HepG2 (cell line): Measurements from ENCODE around the gene DGCR6L. TPM values are rescaled to one million over a fixed set of nuclear protein-coding genes. Genes with fewer than 3 reads are reported as not detected.
"Not testable (repeated sequence)": the region's sequence is repeated elsewhere in the genome, so short reads cannot be mapped to it uniquely, and the experiment has no call there.

Experiments used
- ATAC-seq: fragments of 200-7000 bp; cut with Tn5 transposase; 3 replicates; pipeline ENCODE4 v1.9.1; 2020; ENCODE audit warnings: mild to moderate bottlenecking, moderate library complexity
- BruUV-seq: library from RNA; stranded (reverse); fragments of 400-500 nt; replicated peaks from 2 replicates; lab custom pipeline; 2021; lab: Mats Ljungman, UMichigan
- CTCF ChIA-PET: fragments of 300-600 bp; formaldehyde crosslinking; extraction: SDS; loops from one replicate; lab custom pipeline; 2021; ENCODE audit warnings: low total read pairs, inconsistent platforms, low intra/inter-chr PET ratio; lab: Yijun Ruan, JAX
- POLR2A ChIA-PET: fragments of 350-600 bp; sonication (Branson Sonifier 250); formaldehyde crosslinking; loops from one replicate; lab custom pipeline; 2020; ENCODE audit warnings: antibody characterized with exemption, inconsistent platforms; lab: Yijun Ruan, JAX
- DNase-seq: peaks from one replicate; pipeline ENCODE4 v3.0.0-alpha.2; 2015; ENCODE audit warnings: low spot score
- FAIRE-seq: peaks from 3 replicates; lab custom pipeline; 2011; peaks lifted over from hg19 to GRCh38; lab: Jason Lieb, UNC
- H2AFZ ChIP-seq: one replicate; pipeline ENCODE4 v1.6.1; 2011; ENCODE audit warnings: low read length, inconsistent platforms
- H3K27ac ChIP-seq: fragments of 300-600 bp; 3 replicates; pipeline ENCODE4 v1.8.0; 2011; ENCODE audit warnings: mixed run types, mild to moderate bottlenecking, mixed read lengths, low read length, inconsistent platforms; ENCODE audit not compliant: insufficient read depth; ENCODE audit errors: extremely low read length
- H3K27me3 ChIP-seq, 2 experiments: fragments of 200-600 bp in 1 of 2; 2 replicates in 1 of 2; 3 replicates in 1 of 2; pipeline versions ENCODE4 v1.6.0 to v1.8.0; 2011; ENCODE audit warnings: low read length in 2 of 2, mild to moderate bottlenecking in 2 of 2, moderate library complexity in 2 of 2, inconsistent platforms in 1 of 2; ENCODE audit not compliant: insufficient read depth in 2 of 2, control insufficient read depth in 1 of 2
- H3K36me3 ChIP-seq, 2 experiments: fragments of 200-600 bp in 1 of 2; replicated peaks in 1 of 2; 2 replicates in 1 of 2; 3 replicates in 1 of 2; pipeline versions ENCODE4 v1.5.1 to v1.8.0; 2011; ENCODE audit warnings: low read length in 2 of 2, inconsistent platforms in 1 of 2; ENCODE audit not compliant: insufficient read depth in 2 of 2, control insufficient read depth in 1 of 2
- H3K4me1 ChIP-seq: 2 replicates; pipeline ENCODE4 v1.5.1; 2012; ENCODE audit warnings: low read length, inconsistent platforms; ENCODE audit not compliant: insufficient read depth
- H3K4me2 ChIP-seq: 2 replicates; pipeline ENCODE4 v1.6.0; 2011; ENCODE audit warnings: low read depth, low read length, inconsistent platforms
- H3K4me3 ChIP-seq, 3 experiments: fragments of 200-600 bp in 1 of 3; sonication (generic), shearing (Covaris generic) in 1 of 3; replicated peaks in 1 of 3; 2 replicates each; pipeline ENCODE4 v1.5.1; 2011 to 2016; ENCODE audit warnings: low read length in 3 of 3, inconsistent platforms in 2 of 3, low read depth in 2 of 3, mild to moderate bottlenecking in 2 of 3, control low read depth in 1 of 3, mixed read lengths in 1 of 3; ENCODE audit not compliant: insufficient read depth in 1 of 3
- H3K79me2 ChIP-seq: one replicate; pipeline ENCODE4 v1.6.1; 2011; ENCODE audit warnings: low read length, inconsistent platforms; ENCODE audit not compliant: insufficient read depth
- H3K9ac ChIP-seq: 2 replicates; pipeline ENCODE4 v1.6.0; 2011; ENCODE audit warnings: mild to moderate bottlenecking, low read depth, low read length, inconsistent platforms; ENCODE audit not compliant: insufficient read depth
- H3K9me3 ChIP-seq: 2 replicates; pipeline ENCODE4 v1.5.1; 2012; ENCODE audit warnings: mild to moderate bottlenecking, low read length
- H4K20me1 ChIP-seq: 2 replicates; pipeline ENCODE4 v1.6.0; 2011; ENCODE audit warnings: inconsistent platforms, mild to moderate bottlenecking, low read length, moderate library complexity; ENCODE audit not compliant: insufficient read depth
- CEBPB ChIP-seq: IDR thresholded peaks from 2 replicates; pipeline ENCODE4 v1.6.1; 2011; ENCODE audit warnings: low read depth, low read length, improper control_type of control experiment, borderline replicate concordance
- WGBS: methylation state at CpG from one replicate; pipeline ENCODE4 v1.1.6; 2017; ENCODE audit warnings: low lambda C conversion rate; 5-methylcytosine and 5-hydroxymethylcytosine counted together
- in situ Hi-C: cut with HindIII; loops from 2 replicates; pipeline ENCODE4 v1.10.0; 2017; ENCODE audit warnings: low pct_unique_long_range_greater_than_20kb; ENCODE audit not compliant: extremely low pct_ligation_motif_present
- intact Hi-C: fragments of 100-400 bp; cut with micrococcal nuclease; formaldehyde crosslinking; loops from one replicate; pipeline ENCODE4 v1.10.0; 2022; ENCODE audit not compliant: unreplicated experiment
- polyA plus RNA-seq, 8 experiments: library from polyadenylated mRNA; depleted of rRNA in 3 of 8; stranded (reverse) in 7 of 8; unstranded in 1 of 8; fragments of >200 nt; fragmentation: Illumina TruSeq in 4 of 8; extraction: Trizol in 4 of 8; gene quantifications; 2 replicates each; pipeline versions ENCODE4 v1.2.1 to v1.2.3, GENCODE V29; 2011 to 2016; ENCODE audit warnings: low read depth in 4 of 8, missing spikeins in 1 of 8, mixed read lengths in 1 of 8; ENCODE audit not compliant: insufficient read depth in 1 of 8
- total RNA-seq, 5 experiments: library from RNA; depleted of rRNA; stranded (reverse); fragments of >200 nt; fragmentation: Illumina TruSeq; extraction: Trizol; gene quantifications; 2 replicates each; pipeline ENCODE4 v1.2.3, GENCODE V29; 2016; ENCODE audit warnings: low read depth in 1 of 5

DGCR6L gene
- total and polyA plus RNA-seq, 2 of the 13 experiments (the other 11 are each of a cell fraction or from before 2014, with no cell fraction given), result 17.5 to 35.3 TPM

GRCh38 chr22:20368875-20369274 lies 49.0 kb upstream of the DGCR6L start:
- TF ChIP-seq CEBPB, result peak; percentile 16; the same call in 1 of the 2 replicates
- intact Hi-C loops, in situ Hi-C loops, FAIRE-seq, H2AFZ ChIP-seq, H3K9ac ChIP-seq, H3K4me2 ChIP-seq, CTCF ChIA-PET, DNase-seq, ATAC-seq, H4K20me1 ChIP-seq, H3K9me3 ChIP-seq, H3K27me3 ChIP-seq, H3K36me3 ChIP-seq, H3K4me1 ChIP-seq, H3K4me3 ChIP-seq, POLR2A ChIA-PET, BruUV-seq, H3K27ac ChIP-seq, H3K79me2 ChIP-seq: not testable (repeated sequence)
- 11% methylated on average over 6 of the region's 9 CpGs for WGBS

DNA sequence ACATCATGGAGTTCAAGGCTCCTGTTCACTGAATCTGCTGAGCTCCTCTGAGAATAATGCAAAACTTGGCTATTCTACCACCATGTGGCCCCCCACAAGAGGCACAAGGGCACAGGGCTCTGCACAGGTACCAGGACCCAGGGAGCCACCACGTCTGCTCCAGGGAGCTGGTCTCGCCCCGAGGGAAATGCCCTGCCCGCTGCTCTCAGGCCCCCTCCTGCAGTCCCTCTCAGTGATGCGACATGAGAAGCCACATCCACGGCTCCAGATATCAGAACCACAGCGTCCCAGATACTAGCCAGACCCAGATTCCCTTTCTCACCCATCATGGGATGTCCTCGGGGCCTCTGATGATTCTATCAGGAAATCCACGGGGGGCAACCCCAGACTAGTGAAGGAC lies 47.0 kb upstream of the DGCR6L start:
- H3K79me2 ChIP-seq, H3K27me3 ChIP-seq, POLR2A ChIA-PET, H4K20me1 ChIP-seq, in situ Hi-C loops, H3K27ac ChIP-seq, CTCF ChIA-PET, H3K9me3 ChIP-seq, H3K9ac ChIP-seq, H3K36me3 ChIP-seq, H3K4me3 ChIP-seq, DNase-seq, BruUV-seq, H3K4me1 ChIP-seq, ATAC-seq, H2AFZ ChIP-seq, FAIRE-seq, H3K4me2 ChIP-seq, intact Hi-C loops: not testable (repeated sequence)
- WGBS, result 7% methylated on average over 6 of the region's 9 CpGs

DNA sequence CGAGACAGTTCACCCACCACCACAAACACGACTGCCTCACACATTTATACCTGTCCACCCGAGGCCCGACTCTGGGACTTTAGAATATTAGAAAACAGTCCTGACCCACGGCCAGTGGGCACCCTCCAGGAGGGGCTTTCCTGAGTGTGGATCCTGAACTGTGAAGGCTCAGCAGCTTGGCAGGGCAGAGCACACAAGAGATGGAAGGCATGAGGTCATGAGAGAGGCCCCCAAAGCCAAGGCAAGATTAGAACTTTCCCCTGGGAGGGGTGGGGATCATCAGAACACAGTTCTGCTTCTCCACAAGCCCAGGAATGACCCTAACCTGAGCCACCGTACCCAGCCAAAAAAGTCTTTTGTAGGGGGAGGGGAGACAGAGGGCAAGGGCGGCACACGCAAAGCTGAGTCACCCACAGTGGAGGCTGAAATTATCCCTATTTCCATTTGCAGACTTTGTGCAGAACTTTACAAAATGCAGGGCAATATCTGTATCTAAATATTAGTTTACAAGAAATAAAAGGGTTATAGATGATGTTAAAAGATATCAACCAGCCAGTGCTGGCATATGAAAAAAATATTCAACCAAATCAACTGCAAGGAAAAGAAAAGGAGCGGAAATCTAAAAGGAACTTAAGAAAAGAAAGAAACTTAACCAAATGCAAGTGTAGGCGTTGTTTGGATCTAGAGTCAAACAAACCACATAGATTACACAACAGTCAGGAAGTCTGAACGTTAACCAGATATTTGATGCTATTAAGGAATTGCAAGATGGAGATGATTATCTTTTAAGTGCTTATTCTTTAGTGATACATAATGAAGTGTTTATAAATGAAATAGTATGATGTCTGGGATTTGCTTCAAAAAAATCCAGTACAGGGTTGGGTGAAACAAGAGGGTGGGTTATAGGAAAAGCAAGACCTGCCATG lies 44.7 kb upstream of the DGCR6L start:
- H3K9me3 ChIP-seq, H2AFZ ChIP-seq, ATAC-seq, H3K27me3 ChIP-seq, BruUV-seq, in situ Hi-C loops, CTCF ChIA-PET, intact Hi-C loops, H3K79me2 ChIP-seq, H4K20me1 ChIP-seq, H3K9ac ChIP-seq, DNase-seq, H3K4me3 ChIP-seq, H3K27ac ChIP-seq, H3K36me3 ChIP-seq, H3K4me2 ChIP-seq, H3K4me1 ChIP-seq, POLR2A ChIA-PET, FAIRE-seq: not testable (repeated sequence)
- 25% methylated on average over 11 of the region's 11 CpGs for WGBS

- in situ Hi-C loops, H2AFZ ChIP-seq, H3K4me3 ChIP-seq, H3K79me2 ChIP-seq, DNase-seq, FAIRE-seq, H3K4me1 ChIP-seq, H3K9me3 ChIP-seq, H3K36me3 ChIP-seq, POLR2A ChIA-PET, ATAC-seq, intact Hi-C loops, H3K9ac ChIP-seq, BruUV-seq, H3K27me3 ChIP-seq, H3K4me2 ChIP-seq, CTCF ChIA-PET, H4K20me1 ChIP-seq, H3K27ac ChIP-seq: not testable (repeated sequence)
- 80% methylated on average over 10 of the region's 10 CpGs for WGBS
These were observed 42.5 kb upstream of the DGCR6L start for GRCh38 chr22:20362403-20362802.
